Panc1 (cell line): Measurements from ENCODE around the gene UBE2E2. TPM values are rescaled to one million over a fixed set of nuclear protein-coding genes. Genes with fewer than 3 reads are reported as not detected.
A peak's percentile ranks its signal among the peaks of the same experiment; 100 is the strongest.

Experiments used
- ATAC-seq: fragments of 200-7000 bp; cut with Tn5 transposase; 2 replicates; pipeline ENCODE4 v1.9.1; 2020; ENCODE audit warnings: mild to moderate bottlenecking, moderate library complexity
- BruUV-seq: library from RNA; stranded (reverse); fragments of 400-500 nt; replicated peaks from 2 replicates; lab custom pipeline; 2021; lab: Mats Ljungman, UMichigan
- CTCF ChIA-PET: fragments of 300-600 bp; sonication (Branson Sonifier 250); formaldehyde crosslinking; loops from one replicate; lab custom pipeline; 2022; ENCODE audit warnings: antibody characterized with exemption; lab: Charles Lee
- POLR2A ChIA-PET: fragments of 300-600 bp; sonication (Branson Sonifier 250); formaldehyde crosslinking; loops from one replicate; lab custom pipeline; 2022; ENCODE audit warnings: antibody characterized with exemption; lab: Charles Lee
- DNase-seq: peaks from one replicate; pipeline ENCODE4 v3.0.0-alpha.2; 2010; ENCODE audit warnings: low read depth, low spot score
- H3K27ac ChIP-seq: 2 replicates; pipeline ENCODE4 v1.5.1; 2011; ENCODE audit warnings: mild to moderate bottlenecking, low read length, inconsistent platforms
- H3K27me3 ChIP-seq: fragments of 200-500 bp; sonication (Bioruptor generic); 2 replicates; pipeline ENCODE4 v1.6.0; 2014; ENCODE audit warnings: low read length, inconsistent platforms; ENCODE audit not compliant: control insufficient read depth, insufficient read depth
- H3K36me3 ChIP-seq: fragments of 200-500 bp; sonication (Bioruptor generic); 2 replicates; pipeline ENCODE4 v1.5.1; 2014; ENCODE audit warnings: inconsistent platforms, mild to moderate bottlenecking, low read length, moderate library complexity; ENCODE audit not compliant: control insufficient read depth, insufficient read depth
- H3K4me1 ChIP-seq: 2 replicates; pipeline ENCODE4 v1.5.1; 2011; ENCODE audit warnings: inconsistent platforms, mild to moderate bottlenecking, low read length, moderate library complexity; ENCODE audit not compliant: control insufficient read depth, insufficient read depth
- H3K4me3 ChIP-seq, 2 experiments: 2 replicates each; pipeline ENCODE4 v1.5.1; 2011 to 2012; ENCODE audit warnings: low read depth in 2 of 2, low read length in 2 of 2, mild to moderate bottlenecking in 2 of 2, inconsistent platforms in 1 of 2, moderate library complexity in 1 of 2
- H3K9me3 ChIP-seq: fragments of 200-500 bp; sonication (Bioruptor generic); 2 replicates; pipeline ENCODE4 v1.5.1; 2014; ENCODE audit warnings: low read depth, mild to moderate bottlenecking, inconsistent platforms, low read length, moderate library complexity; ENCODE audit not compliant: control insufficient read depth, insufficient read depth
- POLR2AphosphoS5 ChIP-seq: IDR thresholded peaks from 2 replicates; pipeline ENCODE4 v1.6.1; 2012; ENCODE audit warnings: mild to moderate bottlenecking, low read depth, low read length, moderate library complexity
- SIN3A ChIP-seq: IDR thresholded peaks from 2 replicates; pipeline ENCODE4 v1.6.1; 2012; ENCODE audit warnings: low read depth, mild to moderate bottlenecking, low read length, moderate library complexity, borderline replicate concordance; ENCODE audit not compliant: insufficient read depth
- TCF7L2 ChIP-seq: IDR thresholded peaks from 2 replicates; pipeline ENCODE4 v1.6.1; 2011; ENCODE audit warnings: mild to moderate bottlenecking, low read depth, low read length, inconsistent platforms
- in situ Hi-C: cut with HindIII; loops from 2 replicates; pipeline ENCODE4 v1.10.0; 2016; ENCODE audit warnings: low sequenced_read_pairs, low pct_unique_long_range_greater_than_20kb
- intact Hi-C: fragments of 100-400 bp; cut with micrococcal nuclease; formaldehyde crosslinking; loops from one replicate; pipeline ENCODE4 v1.10.0; 2022; ENCODE audit not compliant: unreplicated experiment
- total RNA-seq: library from RNA; stranded (reverse); gene quantifications from one replicate; pipeline ENCODE4 v1.2.1, GENCODE V29; 2021; ENCODE audit not compliant: unreplicated experiment
- TF ChIP-seq, protein P1 (sequence below): fragments of 450-650 bp; IDR thresholded peaks from 2 replicates; pipeline ENCODE4 v1.5.1; 2017; ENCODE audit warnings: mild to moderate bottlenecking
- TF ChIP-seq, protein P2 (sequence below), 2 experiments: IDR thresholded peaks; 2 replicates each; pipeline ENCODE4 v1.6.1; 2011 to 2012; ENCODE audit warnings: low read depth in 2 of 2, control low read depth in 1 of 2, low read length in 1 of 2, mild to moderate bottlenecking in 1 of 2, moderate library complexity in 1 of 2; ENCODE audit not compliant: insufficient read depth in 1 of 2

Gene UBE2E2
- total RNA-seq, 1 experiment from 2014 or later: 38.2 TPM

DNA sequence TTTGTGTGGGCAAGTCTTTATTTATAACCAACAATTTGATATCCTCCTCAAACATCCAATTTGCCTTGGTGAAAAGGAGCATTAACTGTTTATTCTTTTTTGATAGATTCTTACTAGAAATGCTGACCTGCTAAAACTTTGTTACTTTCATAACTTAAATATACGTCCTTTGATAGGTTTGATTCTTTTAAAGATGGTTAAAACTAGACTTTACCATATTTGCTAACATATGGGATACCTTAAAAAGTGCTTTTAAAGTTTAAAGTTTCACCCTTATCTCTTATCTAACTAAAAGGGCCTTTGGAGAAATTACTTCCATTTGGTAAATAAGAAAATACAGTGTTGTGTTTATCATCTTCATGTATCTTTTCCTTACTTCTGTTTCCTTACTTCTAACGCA, 336.1 kb downstream of the UBE2E2 start:
- in situ Hi-C loops: no loop called here
- Histone ChIP-seq H3K27me3 (no peaks in the 10 kb centered on the region), H3K4me1 (no peaks in the 10 kb centered on the region), H3K4me3 (no peak overlapping the region), H3K9me3 (no peaks in the 10 kb centered on the region), H3K27ac (no peak overlapping the region), H3K36me3 (no peaks in the 10 kb centered on the region)
- ChIA-PET POLR2A (no interaction called here), CTCF (no interaction called here)
- no TSS peak for BruUV-seq
- no peak for ATAC-seq
- no peak for DNase-seq
- TF ChIP-seq SIN3A (no peak), TCF7L2 (no peak), POLR2AphosphoS5 (no peak)
- TF ChIP-seq, protein P1, sequence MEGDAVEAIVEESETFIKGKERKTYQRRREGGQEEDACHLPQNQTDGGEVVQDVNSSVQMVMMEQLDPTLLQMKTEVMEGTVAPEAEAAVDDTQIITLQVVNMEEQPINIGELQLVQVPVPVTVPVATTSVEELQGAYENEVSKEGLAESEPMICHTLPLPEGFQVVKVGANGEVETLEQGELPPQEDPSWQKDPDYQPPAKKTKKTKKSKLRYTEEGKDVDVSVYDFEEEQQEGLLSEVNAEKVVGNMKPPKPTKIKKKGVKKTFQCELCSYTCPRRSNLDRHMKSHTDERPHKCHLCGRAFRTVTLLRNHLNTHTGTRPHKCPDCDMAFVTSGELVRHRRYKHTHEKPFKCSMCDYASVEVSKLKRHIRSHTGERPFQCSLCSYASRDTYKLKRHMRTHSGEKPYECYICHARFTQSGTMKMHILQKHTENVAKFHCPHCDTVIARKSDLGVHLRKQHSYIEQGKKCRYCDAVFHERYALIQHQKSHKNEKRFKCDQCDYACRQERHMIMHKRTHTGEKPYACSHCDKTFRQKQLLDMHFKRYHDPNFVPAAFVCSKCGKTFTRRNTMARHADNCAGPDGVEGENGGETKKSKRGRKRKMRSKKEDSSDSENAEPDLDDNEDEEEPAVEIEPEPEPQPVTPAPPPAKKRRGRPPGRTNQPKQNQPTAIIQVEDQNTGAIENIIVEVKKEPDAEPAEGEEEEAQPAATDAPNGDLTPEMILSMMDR: no peak
- TF ChIP-seq, protein P2, sequence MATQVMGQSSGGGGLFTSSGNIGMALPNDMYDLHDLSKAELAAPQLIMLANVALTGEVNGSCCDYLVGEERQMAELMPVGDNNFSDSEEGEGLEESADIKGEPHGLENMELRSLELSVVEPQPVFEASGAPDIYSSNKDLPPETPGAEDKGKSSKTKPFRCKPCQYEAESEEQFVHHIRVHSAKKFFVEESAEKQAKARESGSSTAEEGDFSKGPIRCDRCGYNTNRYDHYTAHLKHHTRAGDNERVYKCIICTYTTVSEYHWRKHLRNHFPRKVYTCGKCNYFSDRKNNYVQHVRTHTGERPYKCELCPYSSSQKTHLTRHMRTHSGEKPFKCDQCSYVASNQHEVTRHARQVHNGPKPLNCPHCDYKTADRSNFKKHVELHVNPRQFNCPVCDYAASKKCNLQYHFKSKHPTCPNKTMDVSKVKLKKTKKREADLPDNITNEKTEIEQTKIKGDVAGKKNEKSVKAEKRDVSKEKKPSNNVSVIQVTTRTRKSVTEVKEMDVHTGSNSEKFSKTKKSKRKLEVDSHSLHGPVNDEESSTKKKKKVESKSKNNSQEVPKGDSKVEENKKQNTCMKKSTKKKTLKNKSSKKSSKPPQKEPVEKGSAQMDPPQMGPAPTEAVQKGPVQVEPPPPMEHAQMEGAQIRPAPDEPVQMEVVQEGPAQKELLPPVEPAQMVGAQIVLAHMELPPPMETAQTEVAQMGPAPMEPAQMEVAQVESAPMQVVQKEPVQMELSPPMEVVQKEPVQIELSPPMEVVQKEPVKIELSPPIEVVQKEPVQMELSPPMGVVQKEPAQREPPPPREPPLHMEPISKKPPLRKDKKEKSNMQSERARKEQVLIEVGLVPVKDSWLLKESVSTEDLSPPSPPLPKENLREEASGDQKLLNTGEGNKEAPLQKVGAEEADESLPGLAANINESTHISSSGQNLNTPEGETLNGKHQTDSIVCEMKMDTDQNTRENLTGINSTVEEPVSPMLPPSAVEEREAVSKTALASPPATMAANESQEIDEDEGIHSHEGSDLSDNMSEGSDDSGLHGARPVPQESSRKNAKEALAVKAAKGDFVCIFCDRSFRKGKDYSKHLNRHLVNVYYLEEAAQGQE (IDR thresholded peaks at IDR 0.05; ENCODE audit: insufficient read depth in 1 of 2, low read depth in 2 of 2, low read length in 1 of 2): no peak
- intact Hi-C loops: no loop called here

DNA sequence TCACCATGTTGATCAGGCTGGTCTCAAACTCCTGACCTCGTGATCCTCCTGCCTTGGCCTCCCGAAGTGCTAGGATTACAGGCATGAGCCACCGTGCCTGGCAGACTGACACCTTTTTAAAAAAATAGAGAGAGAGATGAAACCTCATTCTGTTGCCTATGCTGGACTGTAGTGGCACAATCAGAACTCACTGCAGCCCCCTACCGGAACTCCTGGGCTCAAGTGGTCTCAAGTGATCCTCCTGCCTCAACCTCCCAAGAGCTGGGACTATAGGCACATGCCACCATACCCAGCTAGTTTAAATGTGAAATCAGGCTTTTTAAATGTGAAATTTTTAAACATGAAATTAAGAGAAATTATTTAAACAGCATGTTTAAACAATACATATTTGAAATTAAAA, 337.5 kb downstream of the UBE2E2 start:
- Histone ChIP-seq H3K27me3 (no peaks in the 10 kb centered on the region), H3K27ac (no peak overlapping the region), H3K9me3 (no peaks in the 10 kb centered on the region), H3K4me3 (no peak overlapping the region), H3K4me1 (no peaks in the 10 kb centered on the region), H3K36me3 (no peaks in the 10 kb centered on the region)
- intact Hi-C loops (no loop called here), in situ Hi-C loops (no loop called here)
- ChIA-PET CTCF (no interaction called here), POLR2A (no interaction called here)
- ATAC-seq: no peak
- no peak for TF ChIP-seq SIN3A
- TF ChIP-seq, protein P1: peak; percentile 29
- BruUV-seq: no TSS peak
- no peak for DNase-seq
